Tibial artery (tissue), 4 donors: ENCODE measurements around the gene YBX2.

Experiments used
- DNase-seq, 2 donors: peaks; one replicate each; pipeline ENCODE4 v3.0.0-alpha.2; 2019
- H3K27ac ChIP-seq, 2 donors: fragments of 200-600 bp; sonication (generic) in 1 of 2; 1 replicate in 1 of 2; 2 replicates in 1 of 2; pipeline ENCODE4 v1.5.1; 2018 to 2019; ENCODE audit warnings: mild to moderate bottlenecking in 1 of 2
- H3K27me3 ChIP-seq, 2 donors: fragments of 200-600 bp; sonication (generic) in 1 of 2; one replicate each; pipeline versions ENCODE4 v1.5.1 to v1.6.0; 2016 to 2019
- H3K36me3 ChIP-seq, 3 donors: fragments of 200-600 bp; sonication (generic) in 2 of 3; one replicate each; pipeline ENCODE4 v1.5.1; 2016 to 2019; ENCODE audit warnings: mild to moderate bottlenecking in 2 of 3
- H3K4me1 ChIP-seq, 4 donors: fragments of 200-600 bp; sonication (generic) in 2 of 4; 1 replicate in 3 of 4; 2 replicates in 1 of 4; pipeline ENCODE4 v1.5.1; 2016 to 2019
- H3K4me3 ChIP-seq, 2 donors: fragments of 200-600 bp; sonication (generic) in 1 of 2; 1 replicate in 1 of 2; 2 replicates in 1 of 2; pipeline ENCODE4 v1.5.1; 2018 to 2019; ENCODE audit warnings: mild to moderate bottlenecking in 2 of 2
- H3K9me3 ChIP-seq, 3 donors: fragments of 200-600 bp; sonication (generic) in 1 of 3; one replicate each; pipeline ENCODE4 v1.5.1; 2016 to 2019
- intact Hi-C: fragments of 100-400 bp; cut with DNase I; formaldehyde crosslinking; loops from one replicate; pipeline ENCODE4 v1.15.0; 2023; ENCODE audit warnings: low total_unique reads
- TF ChIP-seq, protein P1 (sequence below), 2 experiments: fragments of 200-600 bp in 1 of 2; fragments of 450-650 bp in 1 of 2; IDR thresholded peaks; one replicate each; pipeline ENCODE4 v1.5.1; 2017 to 2019; ENCODE audit warnings: antibody characterized with exemption in 2 of 2, mild to moderate bottlenecking in 1 of 2, moderate library complexity in 1 of 2

The YBX2 gene

DNA sequence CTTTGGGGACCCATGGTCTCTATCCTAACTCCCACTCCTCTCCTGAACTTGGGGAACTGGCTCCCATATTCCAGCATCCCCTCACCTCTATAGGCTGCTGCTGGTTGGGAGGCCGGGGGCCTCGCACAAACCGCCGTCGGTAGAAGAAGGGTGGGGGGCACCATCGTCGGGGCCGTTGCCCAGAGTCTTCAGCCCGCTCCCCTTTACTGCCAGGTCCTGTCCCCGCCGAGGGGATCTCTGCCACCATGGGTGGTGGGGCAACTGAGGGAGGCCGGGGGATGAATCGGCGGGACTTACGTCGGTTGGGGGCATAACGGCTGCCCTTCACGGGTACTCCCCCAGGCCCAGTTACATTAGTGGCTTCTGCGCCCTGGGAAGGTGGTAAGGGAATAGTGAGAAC lies 4.3 kb downstream of the YBX2 start:
- H3K36me3 ChIP-seq = no peaks in the 10 kb centered on the region
- no peak overlapping the region for H3K27ac ChIP-seq
- TF ChIP-seq, protein P1, sequence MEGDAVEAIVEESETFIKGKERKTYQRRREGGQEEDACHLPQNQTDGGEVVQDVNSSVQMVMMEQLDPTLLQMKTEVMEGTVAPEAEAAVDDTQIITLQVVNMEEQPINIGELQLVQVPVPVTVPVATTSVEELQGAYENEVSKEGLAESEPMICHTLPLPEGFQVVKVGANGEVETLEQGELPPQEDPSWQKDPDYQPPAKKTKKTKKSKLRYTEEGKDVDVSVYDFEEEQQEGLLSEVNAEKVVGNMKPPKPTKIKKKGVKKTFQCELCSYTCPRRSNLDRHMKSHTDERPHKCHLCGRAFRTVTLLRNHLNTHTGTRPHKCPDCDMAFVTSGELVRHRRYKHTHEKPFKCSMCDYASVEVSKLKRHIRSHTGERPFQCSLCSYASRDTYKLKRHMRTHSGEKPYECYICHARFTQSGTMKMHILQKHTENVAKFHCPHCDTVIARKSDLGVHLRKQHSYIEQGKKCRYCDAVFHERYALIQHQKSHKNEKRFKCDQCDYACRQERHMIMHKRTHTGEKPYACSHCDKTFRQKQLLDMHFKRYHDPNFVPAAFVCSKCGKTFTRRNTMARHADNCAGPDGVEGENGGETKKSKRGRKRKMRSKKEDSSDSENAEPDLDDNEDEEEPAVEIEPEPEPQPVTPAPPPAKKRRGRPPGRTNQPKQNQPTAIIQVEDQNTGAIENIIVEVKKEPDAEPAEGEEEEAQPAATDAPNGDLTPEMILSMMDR (IDR thresholded peaks at IDR 0.05) = no peak
- no peaks in the 10 kb centered on the region for H3K9me3 ChIP-seq
- peak in 1 of 2 donors; percentile 60 for DNase-seq
- intact Hi-C loops = no loop called here
- H3K4me3 ChIP-seq = no peak overlapping the region
- peaks cover 0 to 72% of the 10 kb centered on the region in 2 donors for H3K27me3 ChIP-seq
- peaks cover 0 to 28% (median 20%) of the 10 kb centered on the region in 4 donors for H3K4me1 ChIP-seq

DNA sequence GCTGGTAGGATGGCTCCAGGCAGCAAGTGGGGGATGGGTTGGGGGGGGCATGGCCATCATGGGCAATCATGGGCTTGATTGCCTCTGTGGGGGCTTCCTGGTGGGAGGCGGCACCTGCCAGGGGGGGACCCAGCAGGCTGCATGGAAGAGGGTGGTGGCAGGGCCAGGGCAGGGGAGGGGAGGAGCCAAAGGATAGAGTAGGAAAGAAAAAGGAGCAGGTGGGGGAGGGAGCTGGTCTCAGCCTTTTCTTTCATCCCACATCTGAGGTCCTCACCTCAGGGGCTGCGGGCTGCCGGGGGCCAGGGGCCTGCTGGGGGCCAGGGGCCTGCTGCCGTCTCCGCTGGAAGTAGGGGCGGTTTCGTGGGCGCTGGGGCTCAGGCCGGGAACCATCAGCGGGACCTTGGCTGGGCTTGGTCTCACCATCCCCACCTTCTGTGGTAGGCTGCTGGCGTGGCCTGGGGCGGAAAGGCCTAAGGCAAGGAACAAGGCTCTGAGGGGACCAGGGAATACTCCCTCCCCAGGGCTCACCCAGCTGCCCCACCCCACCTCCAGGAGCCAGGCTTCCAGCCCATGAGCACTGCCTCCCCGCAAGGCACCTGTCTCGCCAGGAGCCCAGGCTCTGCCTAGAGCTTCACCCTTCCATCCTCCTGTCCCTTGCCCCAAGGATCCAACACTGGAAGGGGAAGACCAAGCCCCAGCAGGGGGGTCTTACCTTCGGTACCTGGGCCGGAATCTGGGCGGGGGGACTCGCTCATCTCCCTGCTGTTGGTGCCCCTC lies 5.0 kb downstream of the YBX2 start:
- intact Hi-C loops = no loop called here
- no peak overlapping the region for H3K27ac ChIP-seq
- DNase-seq = no peak

DNA sequence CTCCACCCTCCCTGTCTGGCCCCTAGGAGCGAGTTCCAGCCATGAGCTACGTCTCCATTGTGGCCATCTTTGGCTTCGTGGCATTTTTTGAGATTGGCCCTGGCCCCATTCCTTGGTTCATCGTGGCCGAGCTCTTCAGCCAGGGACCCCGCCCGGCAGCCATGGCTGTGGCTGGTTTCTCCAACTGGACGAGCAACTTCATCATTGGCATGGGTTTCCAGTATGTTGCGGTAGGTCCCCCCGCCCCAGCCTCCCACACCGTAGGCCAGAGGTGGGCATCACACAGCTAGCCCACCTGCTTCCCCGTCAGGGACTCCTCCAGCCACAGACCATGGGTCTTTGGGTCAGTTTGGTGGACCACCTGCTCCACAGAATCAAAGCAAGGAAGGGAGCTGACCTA lies 8.8 kb downstream of the YBX2 start:
- H3K27ac ChIP-seq = no peak overlapping the region

More for the DNA sequence above, 5.0 kb downstream of the YBX2 start:
- Histone ChIP-seq H3K9me3 (no peaks in the 10 kb centered on the region), H3K27me3 (peaks cover 0 to 65% of the 10 kb centered on the region in 2 donors), H3K36me3 (no peaks in the 10 kb centered on the region), H3K4me3 (no peak overlapping the region), H3K4me1 (peaks cover 0 to 20% (median 13%) of the 10 kb centered on the region in 4 donors)
- TF ChIP-seq, protein P1 (IDR thresholded peaks at IDR 0.05) = no peak

DNA sequence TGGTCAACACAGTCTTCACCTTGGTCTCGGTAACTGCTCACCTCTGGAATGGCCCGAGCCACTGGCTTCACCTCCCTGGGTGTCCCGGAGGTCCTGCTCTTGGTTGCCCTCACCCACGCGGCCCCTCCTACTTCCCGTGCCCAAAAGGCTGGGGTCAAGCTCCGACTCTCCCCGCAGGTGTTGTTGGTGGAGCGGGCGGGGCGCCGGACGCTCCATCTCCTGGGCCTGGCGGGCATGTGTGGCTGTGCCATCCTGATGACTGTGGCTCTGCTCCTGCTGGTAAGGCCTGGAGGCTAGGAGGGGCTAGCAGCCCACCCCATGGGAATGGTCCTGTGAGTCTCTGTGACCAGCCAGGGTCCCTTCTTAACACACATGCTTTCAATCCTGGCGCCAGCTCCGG lies 9.5 kb downstream of the YBX2 start:
- no peak for DNase-seq
- H3K36me3 ChIP-seq = no peaks in the 10 kb centered on the region
- H3K27ac ChIP-seq = no peak overlapping the region
- intact Hi-C loops = no loop called here
- TF ChIP-seq, protein P1 (IDR thresholded peaks at IDR 0.05) = no peak
- H3K4me1 ChIP-seq = peaks cover 0 to 27% (median 21%) of the 10 kb centered on the region in 4 donors
- peaks cover 0 to 20% of the 10 kb centered on the region in 2 donors for H3K27me3 ChIP-seq
- no peaks in the 10 kb centered on the region for H3K9me3 ChIP-seq
- no peak overlapping the region for H3K4me3 ChIP-seq

More for the DNA sequence above, 8.8 kb downstream of the YBX2 start:
- DNase-seq = no peak
- Histone ChIP-seq H3K36me3 (no peaks in the 10 kb centered on the region), H3K9me3 (no peaks in the 10 kb centered on the region), H3K4me1 (peaks cover 0 to 22% (median 17%) of the 10 kb centered on the region in 4 donors), H3K4me3 (no peak overlapping the region), H3K27me3 (peaks cover 0 to 27% of the 10 kb centered on the region in 2 donors)
- TF ChIP-seq, protein P1 (IDR thresholded peaks at IDR 0.05) = no peak
- intact Hi-C loops = no loop called here

DNA sequence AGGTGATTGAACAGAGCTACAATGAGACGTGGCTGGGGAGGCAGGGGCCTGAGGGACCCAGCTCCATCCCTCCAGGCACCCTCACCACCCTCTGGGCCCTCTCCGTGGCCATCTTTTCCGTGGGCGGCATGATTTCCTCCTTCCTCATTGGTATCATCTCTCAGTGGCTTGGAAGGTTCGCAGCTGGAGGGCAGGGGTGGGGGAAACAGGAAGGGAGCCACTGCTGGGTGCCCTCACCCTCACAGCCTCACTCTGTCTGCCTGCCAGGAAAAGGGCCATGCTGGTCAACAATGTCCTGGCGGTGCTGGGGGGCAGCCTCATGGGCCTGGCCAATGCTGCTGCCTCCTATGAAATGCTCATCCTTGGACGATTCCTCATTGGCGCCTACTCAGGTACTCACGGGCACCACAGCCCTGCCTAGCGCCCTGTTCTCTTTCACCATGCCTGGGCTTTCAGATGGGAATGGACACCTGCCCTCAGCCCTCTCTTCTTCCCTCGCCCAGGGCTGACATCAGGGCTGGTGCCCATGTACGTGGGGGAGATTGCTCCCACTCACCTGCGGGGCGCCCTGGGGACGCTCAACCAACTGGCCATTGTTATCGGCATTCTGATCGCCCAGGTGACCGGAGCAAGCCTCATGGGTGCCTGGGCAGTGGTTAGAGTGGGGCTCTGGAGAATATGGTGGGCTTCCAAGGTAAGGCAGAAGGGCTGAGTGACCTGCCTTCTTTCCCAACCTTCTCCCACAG lies 10.8 kb downstream of the YBX2 start:
- no peak overlapping the region for H3K4me3 ChIP-seq
- intact Hi-C loops = no loop called here
- no peaks in the 10 kb centered on the region for H3K36me3 ChIP-seq
- no peak overlapping the region for H3K27ac ChIP-seq
- no peaks in the 10 kb centered on the region for H3K9me3 ChIP-seq
- H3K27me3 ChIP-seq = peaks cover 0 to 8% of the 10 kb centered on the region in 2 donors
- TF ChIP-seq, protein P1 (IDR thresholded peaks at IDR 0.05) = no peak
- no peak for DNase-seq
- peaks cover 0 to 27% (median 21%) of the 10 kb centered on the region in 4 donors for H3K4me1 ChIP-seq
